Muscle of back (tissue), 11 donors: ENCODE results near the gene ST7. TPM values are rescaled to one million over a fixed set of nuclear protein-coding genes. Genes with fewer than 3 reads are reported as not detected.

Experiments used
- DNase-seq, 3 donors: peaks; one replicate each; pipeline versions ENCODE4 v3.0.0 to v3.0.0-alpha.2; 2013
- polyA plus RNA-seq, 10 donors: library from polyadenylated mRNA; unstranded; fragments of 120-200 nt; gene quantifications; one replicate each; pipeline ENCODE4 v1.2.1, GENCODE V29; 2013; ENCODE audit not compliant: insufficient read length in 10 of 10

The ST7 gene
- polyA plus RNA-seq, 10 donors = 13.8 to 23.3 (median 16.7) TPM

DNA sequence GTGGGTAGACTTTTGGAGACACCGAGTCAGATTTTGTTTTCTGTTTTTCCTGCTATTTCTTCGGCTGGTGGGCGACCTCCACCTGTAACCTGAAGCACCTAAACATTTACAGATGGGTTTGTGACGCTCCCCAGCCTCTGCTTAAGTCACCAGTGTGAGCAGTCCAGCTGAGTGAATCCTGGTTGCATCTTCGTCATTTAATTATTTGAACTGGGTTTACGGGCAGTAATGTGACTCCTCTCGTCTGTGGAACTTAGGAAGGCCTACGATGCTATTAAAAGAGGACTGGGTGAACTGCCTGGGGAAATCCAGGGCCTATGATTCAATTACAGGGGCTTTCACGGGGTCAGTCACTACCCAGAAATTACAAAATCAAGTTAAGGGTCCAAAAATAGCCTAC, 317.1 kb downstream of the ST7 start:
- no peak for DNase-seq

DNA sequence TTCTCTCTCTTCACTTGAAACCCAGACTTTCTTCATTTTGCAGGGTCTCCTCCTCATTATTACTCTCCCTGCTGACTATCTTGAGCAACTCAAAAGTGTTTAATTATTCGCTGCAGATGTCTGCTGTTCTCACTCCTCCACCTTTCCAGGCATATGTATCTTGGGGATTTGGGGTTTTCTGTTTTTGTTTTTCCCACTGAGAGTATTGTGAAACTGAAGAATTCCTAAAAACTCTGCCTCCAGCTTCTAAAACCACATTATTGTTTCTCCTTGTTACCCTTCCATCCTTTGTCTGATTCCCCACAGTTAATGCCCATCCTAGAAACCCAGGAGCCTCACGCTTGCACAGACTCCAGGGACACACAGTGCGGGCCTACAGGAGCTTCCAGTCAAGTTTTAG, 318.3 kb downstream of the ST7 start:
- no peak for DNase-seq

DNA sequence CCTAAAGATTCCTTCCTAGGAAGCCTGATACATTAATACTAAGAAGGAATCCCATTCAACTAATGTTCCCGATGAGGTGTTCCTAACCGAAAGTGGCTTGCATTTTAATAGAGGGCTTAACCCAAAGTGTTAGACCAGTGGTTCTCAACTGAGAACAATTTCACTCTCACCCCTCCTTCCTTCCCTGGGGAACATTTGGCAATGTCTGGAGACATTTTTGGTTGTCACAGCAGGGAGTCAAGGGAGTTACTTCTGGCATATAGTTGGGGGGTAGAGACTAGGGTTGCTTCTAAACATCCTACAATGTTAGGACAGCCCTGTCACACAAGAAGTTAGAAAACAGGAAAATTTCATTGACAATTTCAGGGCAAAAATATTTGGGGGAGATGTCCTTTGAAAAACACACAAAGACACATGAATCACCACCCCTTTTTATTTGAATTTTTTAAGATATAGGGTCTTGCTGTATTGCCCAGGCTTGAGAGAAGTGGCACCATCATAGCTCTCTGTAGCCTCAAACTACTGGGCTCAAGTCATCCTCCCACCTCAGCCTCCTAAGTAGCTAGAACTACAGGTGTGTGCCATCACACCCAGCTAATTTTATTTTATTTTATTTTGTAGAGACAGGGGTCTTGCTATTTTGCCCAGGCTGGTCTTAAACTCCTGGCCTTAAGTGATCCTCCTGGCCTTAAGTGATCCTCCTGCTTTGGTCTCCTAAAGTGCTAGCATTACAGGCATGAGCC, 318.9 kb downstream of the ST7 start:
- no peak for DNase-seq

DNA sequence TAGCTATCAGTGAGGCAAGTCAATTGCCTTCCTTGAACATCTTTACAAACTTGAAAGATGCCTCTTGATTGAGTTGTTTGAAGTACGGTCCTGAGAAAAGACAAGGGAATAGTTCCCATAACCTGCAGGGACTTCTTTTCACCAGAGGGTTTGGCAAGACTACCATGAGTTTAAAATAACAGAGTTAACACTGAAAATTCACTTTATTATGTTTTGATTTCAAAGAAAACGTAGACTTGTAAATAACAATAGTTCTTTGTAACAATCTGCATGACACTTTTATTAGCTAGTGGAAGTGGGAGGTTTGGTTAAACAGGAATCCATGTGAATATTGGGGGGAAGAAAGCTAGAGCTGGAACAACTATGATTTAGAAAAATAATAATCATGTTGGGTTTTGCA, 320.0 kb downstream of the ST7 start:
- DNase-seq = no peak

DNA sequence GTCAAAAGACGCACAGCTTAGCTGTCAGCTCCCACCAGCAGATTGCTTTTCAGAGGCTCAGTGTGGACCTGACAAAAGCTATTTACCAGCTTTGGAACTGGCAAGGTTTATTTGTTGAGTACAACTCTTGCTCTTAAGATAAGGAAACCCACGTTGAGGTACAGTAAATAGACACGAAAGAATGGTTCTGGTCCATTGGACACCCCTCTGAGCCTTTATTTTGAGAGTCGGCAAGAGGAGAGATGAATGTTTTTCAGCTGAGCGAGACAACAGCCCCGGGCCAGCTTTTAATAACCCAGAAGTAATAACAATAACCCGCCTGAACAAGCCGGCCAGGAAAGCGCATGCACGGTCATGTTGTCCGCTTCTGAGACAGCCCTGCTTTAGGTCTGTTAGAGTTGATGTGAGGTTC, 320.5 kb downstream of the ST7 start:
- DNase-seq = no peak

DNA sequence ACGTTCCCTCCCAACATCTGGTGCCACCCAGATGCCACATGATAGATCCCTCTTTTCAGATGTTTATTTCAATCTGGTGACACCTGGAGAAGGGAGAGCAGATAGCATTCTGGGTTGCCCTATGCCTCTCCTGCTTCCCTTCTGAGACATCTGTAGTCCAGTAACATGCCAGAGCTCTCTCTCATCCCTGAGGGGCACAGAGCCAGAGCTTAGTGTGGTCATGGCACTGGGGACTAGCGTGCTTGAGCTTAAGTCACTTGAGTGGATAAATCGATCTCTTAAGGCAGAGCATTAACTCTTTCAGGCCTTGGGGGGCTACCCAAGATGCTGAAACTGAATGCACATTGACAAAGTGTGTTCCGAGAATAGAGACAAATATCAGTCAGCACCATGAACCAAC, 321.6 kb downstream of the ST7 start:
- no peak for DNase-seq

DNA sequence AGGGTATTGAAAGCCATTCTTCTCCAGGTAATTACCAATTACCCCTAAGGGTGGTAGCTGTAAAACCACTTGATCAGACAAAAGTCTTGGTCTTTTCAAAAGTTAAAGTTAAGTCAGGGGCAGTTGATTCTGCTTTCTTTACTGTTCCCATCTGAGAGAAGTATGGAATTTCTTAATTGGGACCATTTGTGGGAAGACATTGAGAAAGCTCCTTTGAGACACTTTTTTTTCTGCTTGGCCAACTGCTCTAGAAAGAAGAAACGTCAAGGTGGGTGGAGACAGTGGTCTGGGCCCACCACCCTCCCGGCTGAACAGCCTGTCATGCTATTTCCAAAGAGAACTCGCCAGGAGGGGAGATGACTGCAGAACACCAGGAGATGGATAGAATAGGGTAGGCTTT, 324.3 kb downstream of the ST7 start:
- DNase-seq = no peak

DNA sequence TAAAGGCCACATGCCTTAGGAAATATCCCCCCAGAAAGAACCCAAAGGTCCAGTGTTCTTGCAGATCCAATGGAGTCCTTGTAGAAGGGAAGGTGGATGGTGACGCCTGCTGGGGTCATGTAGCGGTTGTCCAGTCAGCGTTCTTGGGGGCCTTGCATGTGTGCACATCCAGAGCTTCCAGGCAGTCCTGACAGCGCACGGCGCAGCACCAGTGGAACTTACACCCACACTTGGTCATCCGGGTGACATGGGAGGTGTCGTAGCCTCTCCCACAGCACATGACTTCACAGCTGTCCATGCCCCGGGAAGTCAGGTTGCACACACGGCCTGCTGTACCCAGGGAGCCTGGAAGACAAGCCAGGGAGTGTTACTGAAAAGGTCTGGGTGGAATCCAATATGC, 324.7 kb downstream of the ST7 start:
- no peak for DNase-seq

DNA sequence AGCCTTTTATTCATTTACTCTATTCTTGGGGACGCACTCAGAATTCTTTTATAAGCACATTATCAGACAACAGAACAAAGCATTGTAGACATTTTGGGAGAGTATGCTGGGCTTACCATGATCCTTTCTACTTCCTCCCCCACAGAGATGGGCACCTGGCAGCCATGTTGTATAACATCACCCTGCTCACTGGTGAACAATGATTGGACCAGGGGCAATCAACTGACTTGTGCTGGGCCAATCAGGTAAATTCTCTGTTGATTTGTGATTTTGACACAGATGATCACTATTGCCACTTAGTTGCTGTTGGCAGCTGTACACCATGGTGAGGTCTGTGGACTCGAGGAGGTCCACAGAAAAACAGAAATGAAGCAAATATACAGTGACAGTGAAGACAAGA, 325.9 kb downstream of the ST7 start:
- no peak for DNase-seq

Other genes starting within 250 kb of the ST7 start
- gene CAPZA2, start 90.9 kb upstream of the ST7 start, polyA plus RNA-seq = 100 to 1,000 TPM; 147 to 264 (median 216) TPM